Cerebellar nuclear complex (tissue), 1 donor: Measurements from ENCODE around the gene YWHAH.
"Not testable (repeated sequence)": the region's sequence is repeated elsewhere in the genome, so short reads cannot be mapped to it uniquely, and the experiment has no call there.

Source experiments
- DNase-seq, 2 experiments: peaks; one replicate each; lab custom pipeline; 2025; lab: John Stamatoyannopoulos, UW

Gene YWHAH

DNA sequence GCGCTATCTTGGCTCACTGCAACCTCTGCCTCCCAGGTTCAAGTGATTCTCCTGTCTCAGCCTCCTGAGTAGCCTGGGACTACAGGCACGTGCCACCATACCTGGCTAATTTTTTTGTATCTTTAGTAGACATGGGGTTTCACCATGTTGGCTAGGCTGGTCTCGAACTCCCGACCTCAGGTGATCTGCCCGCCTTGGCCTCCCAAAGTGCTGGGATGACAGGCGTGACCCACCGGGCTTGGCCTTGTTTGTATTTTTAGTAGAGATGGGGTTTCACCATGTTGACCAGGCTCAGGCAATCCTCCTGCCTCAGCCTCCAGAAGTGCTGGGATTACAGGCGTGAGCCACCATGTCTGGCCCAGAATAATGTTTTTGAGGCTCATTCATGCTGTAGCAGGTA is 37.6 kb downstream of the YWHAH start:
- not testable (repeated sequence) for DNase-seq

DNA sequence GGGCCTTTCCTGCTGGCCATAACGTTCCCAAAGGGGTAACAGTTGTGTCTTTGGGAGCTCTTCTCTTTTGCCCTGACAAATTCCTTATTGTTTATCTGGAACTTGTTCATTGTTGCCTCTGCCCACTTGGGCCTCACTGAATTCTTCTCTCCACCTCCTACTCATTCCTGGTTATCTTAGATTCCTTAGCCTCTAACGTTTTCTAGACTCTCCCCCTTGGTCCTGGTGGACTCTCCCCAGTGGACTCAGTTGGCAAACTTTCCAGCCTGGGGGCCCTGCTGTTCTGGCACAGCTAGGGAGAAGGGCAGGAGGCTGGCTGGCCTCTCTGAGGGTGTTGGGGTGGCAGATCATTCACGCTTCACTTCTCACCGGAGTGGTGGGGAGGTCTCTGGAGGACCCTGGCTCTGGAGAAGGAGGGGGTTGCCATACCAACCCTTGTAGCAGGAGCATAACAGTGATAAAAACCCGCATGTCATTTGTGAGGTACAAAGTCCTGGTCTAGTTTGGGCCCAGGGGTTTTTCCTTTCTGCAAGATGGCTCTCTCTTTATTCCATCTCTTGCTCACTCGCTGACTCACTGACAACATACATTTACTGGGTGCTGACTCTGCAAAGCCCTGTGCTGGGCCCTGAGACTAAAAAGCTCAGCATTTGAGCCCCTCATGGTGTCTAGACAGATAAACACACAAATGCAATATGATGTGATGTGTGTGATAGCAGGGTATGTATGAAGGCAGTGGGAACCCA is 39.7 kb downstream of the YWHAH start:
- DNase-seq, result no peak

DNA sequence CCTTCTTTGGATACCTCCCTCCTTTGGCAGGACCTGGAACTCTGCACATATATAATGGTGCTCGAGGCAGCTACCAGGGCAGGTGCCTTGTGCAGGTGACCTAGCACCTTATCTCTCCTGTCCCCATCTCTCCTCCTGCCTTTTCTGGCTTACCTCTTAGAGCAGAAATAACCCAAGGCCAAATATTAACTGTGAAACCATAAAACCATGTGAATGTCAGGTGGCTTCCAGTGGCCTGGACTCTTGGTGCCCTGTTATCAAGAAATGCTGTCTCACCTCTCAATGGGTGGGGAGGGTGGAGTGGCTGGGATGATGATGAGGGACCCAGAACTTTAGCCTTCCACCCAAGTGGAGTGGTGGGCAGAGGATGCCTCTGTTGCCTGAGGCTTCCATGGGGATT is 42.9 kb downstream of the YWHAH start:
- no peak for DNase-seq

DNA sequence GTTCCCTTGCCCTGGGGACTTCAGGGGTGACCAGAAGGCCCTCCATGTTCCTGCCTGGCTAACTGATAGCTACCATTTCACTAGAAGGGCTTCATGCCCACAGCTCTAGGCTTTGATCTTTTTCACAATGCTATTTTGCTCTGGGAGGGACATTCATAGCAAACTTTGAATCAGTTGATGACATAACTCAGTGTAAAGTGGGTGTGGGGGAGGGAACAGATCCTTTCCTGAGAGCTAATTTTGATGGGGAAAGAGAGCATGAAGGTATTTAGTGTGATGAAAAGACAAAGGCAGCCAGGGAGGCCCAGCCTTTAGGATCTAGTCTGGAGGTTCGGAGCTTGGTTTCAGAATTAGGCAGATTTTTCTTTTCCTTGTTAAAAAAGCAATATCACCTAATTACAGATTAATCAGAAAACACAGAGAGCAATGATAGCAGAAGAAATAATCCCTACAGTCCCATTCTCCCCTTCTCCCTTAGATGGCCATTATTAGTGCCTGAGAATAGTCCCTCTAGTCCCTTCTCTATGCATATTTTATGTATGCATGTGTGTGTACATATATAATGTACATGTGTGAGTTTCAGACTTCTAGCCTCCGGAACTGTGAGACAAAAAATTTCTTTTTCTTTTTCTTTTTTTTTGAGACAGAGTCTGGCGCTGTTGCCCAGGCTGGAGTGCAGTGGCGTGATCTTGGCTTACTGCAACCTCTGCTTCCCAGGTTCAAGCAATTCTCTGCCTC is 46.9 kb downstream of the YWHAH start:
- no peak for DNase-seq

DNA sequence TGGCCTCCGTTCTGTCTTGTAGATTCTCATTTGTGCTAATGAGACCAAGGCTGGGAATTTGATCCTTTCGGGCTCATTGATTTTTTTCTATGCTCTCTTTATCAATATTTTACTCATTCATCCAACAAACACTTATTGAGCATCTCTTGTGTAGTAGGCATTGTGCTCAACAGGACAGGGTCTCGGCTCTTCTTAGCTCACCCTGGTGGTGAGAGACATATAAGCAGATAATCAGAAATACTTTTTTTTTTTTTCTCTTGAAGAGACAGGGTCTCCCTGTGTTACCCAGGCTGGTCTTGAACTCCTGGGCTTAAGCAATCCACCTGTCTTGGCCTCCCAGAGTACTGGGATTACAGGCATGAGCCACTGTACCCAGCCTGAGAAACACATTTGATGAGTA is 50.7 kb downstream of the YWHAH start:
- no peak for DNase-seq

DNA sequence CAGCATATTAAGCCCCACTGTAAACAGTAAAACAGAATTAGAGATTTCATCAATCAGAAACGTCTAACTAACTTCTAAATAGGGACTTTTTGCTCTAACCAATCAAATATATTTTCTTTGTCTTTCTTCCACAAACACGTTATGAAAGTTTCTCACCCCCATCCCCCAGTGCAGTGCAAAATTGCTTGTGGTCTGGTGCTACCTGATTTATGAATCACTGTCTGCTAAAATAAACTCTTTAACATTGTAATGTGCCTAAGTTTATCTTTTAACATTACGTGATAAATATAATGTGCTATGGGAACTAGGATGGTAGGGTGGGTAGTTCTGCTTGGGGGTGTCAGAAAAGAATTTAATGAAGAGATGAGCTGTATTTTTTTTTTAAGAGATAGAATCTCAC is 51.5 kb downstream of the YWHAH start:
- DNase-seq, result no peak

DNA sequence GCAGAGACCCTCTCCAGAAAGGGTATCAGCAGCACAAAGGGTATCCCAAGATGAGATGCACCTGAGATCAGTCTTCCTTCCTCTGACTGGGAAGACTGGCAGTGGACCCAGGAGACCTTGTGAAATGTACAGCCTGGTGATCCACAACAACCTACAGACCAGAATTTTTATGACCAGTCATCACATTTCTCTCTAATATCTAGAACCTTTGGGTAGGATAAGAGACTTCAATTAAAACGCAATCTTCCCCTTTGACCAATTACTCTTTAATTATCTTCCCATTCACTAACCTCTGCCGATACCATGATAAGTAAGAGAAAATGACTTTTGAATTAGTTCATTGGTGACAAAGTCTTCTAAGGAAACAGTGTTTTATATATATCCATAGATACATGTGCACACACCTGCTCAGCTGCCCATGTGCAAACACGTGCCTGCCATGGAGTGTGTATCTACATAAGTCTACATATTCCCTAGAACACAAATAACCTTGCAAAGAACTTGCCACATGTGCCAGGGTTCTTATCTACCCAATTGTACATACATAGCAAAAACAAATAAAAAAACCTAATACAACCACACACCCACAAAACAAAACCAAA is 54.5 kb downstream of the YWHAH start:
- no peak for DNase-seq

DNA sequence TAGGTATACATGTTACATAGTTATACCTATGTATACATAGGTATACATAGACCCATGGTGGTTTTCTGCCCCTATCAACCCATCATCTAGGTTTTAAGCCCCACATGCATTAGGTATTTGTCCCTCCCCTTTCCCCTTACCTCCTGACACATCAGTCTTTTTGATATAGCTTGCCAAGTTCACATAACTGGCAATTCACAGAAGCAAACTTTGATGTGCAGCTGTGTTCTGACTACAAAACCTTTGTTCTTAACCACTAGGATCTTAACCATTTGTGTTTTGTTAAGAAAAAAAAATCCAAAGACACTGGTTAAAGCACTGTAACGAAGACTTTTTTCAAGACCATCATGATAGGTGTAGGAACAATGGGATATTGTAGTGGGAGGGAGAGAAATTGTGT is 55.8 kb downstream of the YWHAH start:
- DNase-seq, result no peak

DNA sequence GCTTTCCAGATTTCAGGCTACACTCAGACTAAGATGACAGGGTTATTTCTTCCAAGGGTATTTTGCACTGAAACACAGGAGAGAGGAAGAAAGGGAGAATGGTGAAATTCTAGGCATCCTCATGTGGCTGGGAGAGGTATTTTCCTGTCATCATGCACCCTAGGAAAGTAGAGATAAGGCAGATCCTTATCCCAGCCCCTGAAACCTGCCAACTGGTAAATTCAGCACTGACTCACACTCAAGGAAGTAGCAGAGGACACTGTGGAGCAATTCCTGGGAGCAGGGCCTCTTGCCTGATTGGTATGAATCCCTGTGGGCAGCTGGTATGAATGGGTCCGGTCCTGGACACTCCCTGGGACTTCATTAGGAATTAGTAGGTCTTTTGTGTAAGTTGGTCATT is 61.1 kb downstream of the YWHAH start:
- DNase-seq, result no peak
